ENCODE measurements around the gene SLC16A3.

Gene SLC16A3

DNA sequence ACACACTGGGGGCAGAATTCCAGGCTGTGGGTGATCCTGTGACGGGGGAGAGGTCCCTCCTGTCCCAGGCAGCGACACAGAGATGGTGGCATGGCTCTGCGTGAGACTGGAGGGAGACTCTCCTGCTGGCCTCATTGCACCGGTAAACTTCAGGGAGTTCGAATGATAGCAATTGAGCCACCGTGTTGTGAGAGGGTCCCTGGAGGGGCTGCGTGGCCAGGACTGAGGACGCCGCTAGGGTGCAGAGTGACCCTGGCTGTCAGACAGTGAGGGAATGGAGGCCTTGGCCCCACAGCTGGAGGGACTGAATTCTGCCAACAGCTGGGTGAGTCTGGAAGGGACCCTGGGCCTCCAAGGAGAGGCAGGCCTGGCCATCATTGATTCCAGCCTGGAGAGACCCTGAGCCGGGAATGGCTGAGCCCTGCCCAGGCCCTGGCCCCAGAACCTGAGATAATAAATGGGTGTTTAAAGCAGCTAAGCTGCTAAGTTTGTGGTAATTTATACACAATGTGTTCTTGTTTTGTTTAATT, 48.8 kb upstream of the SLC16A3 start:
- no peak for TF ChIP-seq ZFP30 (CRISPR knock-in tag; IDR thresholded peaks at IDR 0.05)
- no peak for TF ChIP-seq ZNF70 (CRISPR knock-in tag; IDR thresholded peaks at IDR 0.05)
- TF ChIP-seq, protein P1, sequence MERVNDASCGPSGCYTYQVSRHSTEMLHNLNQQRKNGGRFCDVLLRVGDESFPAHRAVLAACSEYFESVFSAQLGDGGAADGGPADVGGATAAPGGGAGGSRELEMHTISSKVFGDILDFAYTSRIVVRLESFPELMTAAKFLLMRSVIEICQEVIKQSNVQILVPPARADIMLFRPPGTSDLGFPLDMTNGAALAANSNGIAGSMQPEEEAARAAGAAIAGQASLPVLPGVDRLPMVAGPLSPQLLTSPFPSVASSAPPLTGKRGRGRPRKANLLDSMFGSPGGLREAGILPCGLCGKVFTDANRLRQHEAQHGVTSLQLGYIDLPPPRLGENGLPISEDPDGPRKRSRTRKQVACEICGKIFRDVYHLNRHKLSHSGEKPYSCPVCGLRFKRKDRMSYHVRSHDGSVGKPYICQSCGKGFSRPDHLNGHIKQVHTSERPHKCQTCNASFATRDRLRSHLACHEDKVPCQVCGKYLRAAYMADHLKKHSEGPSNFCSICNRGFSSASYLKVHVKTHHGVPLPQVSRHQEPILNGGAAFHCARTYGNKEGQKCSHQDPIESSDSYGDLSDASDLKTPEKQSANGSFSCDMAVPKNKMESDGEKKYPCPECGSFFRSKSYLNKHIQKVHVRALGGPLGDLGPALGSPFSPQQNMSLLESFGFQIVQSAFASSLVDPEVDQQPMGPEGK (CRISPR knock-in tag; IDR thresholded peaks at IDR 0.05; ENCODE audit: borderline replicate concordance): no peak
- TF ChIP-seq ZFP3 (CRISPR knock-in tag; IDR thresholded peaks at IDR 0.05): no peak
- ATAC-seq: no peak

DNA sequence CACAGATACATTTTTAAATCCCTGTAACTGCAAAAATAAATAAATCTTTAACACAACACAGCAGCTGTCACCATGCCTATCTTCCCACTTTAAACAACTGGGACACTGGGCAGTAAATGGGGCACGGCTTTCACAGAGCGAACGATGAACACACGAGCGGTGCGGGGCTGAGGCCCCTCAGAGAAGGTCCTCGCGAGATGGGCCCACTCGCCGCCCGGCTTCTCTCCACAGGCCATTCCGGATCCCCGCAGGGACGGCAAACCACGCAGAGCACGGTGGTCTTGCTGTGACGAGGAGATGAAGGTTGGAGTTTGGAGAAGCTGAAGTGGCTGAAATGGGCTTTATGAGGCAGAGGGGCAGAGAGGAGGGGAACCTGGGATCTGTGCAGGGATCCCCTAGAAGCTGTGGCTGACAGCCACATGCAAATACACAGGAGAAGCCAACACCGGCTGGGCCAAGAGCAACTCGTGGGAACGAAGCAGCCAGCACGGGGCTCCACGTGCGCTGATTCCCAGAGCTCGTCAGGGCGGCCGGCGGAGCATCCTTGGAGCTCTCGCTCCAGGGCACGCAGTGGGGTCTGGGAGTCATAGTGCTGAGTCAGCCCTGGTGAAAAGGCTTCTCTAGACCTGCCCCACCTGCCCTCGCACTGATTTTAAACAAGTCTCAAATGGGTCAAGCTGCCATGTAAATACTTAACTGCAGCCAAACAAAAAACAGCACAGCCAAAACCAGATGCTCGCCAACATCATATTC, 47.9 kb upstream of the SLC16A3 start:
- no peak for TF ChIP-seq TCF4 (CRISPR knock-in tag; IDR thresholded peaks at IDR 0.05; ENCODE audit: borderline replicate concordance)
- no peak for TF ChIP-seq ARNTL (CRISPR knock-in tag; IDR thresholded peaks at IDR 0.05; ENCODE audit: borderline replicate concordance, low read depth)
- no peak for TF ChIP-seq BACH2 (CRISPR knock-in tag; IDR thresholded peaks at IDR 0.05; ENCODE audit: borderline replicate concordance)
- no peak for TF ChIP-seq CSDC2 (CRISPR knock-in tag; IDR thresholded peaks at IDR 0.05)
- TF ChIP-seq GLIS3 (CRISPR knock-in tag; IDR thresholded peaks at IDR 0.05): no peak
- TF ChIP-seq, protein P2, sequence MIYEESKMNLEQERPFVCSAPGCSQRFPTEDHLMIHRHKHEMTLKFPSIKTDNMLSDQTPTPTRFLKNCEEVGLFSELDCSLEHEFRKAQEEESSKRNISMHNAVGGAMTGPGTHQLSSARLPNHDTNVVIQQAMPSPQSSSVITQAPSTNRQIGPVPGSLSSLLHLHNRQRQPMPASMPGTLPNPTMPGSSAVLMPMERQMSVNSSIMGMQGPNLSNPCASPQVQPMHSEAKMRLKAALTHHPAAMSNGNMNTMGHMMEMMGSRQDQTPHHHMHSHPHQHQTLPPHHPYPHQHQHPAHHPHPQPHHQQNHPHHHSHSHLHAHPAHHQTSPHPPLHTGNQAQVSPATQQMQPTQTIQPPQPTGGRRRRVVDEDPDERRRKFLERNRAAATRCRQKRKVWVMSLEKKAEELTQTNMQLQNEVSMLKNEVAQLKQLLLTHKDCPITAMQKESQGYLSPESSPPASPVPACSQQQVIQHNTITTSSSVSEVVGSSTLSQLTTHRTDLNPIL (CRISPR knock-in tag; IDR thresholded peaks at IDR 0.05; ENCODE audit: low read depth): no peak
- TF ChIP-seq ZFP3 (CRISPR knock-in tag; IDR thresholded peaks at IDR 0.05): no peak
- TF ChIP-seq, protein P3, sequence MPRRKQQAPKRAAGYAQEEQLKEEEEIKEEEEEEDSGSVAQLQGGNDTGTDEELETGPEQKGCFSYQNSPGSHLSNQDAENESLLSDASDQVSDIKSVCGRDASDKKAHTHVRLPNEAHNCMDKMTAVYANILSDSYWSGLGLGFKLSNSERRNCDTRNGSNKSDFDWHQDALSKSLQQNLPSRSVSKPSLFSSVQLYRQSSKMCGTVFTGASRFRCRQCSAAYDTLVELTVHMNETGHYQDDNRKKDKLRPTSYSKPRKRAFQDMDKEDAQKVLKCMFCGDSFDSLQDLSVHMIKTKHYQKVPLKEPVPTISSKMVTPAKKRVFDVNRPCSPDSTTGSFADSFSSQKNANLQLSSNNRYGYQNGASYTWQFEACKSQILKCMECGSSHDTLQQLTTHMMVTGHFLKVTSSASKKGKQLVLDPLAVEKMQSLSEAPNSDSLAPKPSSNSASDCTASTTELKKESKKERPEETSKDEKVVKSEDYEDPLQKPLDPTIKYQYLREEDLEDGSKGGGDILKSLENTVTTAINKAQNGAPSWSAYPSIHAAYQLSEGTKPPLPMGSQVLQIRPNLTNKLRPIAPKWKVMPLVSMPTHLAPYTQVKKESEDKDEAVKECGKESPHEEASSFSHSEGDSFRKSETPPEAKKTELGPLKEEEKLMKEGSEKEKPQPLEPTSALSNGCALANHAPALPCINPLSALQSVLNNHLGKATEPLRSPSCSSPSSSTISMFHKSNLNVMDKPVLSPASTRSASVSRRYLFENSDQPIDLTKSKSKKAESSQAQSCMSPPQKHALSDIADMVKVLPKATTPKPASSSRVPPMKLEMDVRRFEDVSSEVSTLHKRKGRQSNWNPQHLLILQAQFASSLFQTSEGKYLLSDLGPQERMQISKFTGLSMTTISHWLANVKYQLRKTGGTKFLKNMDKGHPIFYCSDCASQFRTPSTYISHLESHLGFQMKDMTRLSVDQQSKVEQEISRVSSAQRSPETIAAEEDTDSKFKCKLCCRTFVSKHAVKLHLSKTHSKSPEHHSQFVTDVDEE (CRISPR knock-in tag; IDR thresholded peaks at IDR 0.05): no peak
- no peak for TF ChIP-seq ZFP30 (CRISPR knock-in tag; IDR thresholded peaks at IDR 0.05)
- TF ChIP-seq, protein P4, sequence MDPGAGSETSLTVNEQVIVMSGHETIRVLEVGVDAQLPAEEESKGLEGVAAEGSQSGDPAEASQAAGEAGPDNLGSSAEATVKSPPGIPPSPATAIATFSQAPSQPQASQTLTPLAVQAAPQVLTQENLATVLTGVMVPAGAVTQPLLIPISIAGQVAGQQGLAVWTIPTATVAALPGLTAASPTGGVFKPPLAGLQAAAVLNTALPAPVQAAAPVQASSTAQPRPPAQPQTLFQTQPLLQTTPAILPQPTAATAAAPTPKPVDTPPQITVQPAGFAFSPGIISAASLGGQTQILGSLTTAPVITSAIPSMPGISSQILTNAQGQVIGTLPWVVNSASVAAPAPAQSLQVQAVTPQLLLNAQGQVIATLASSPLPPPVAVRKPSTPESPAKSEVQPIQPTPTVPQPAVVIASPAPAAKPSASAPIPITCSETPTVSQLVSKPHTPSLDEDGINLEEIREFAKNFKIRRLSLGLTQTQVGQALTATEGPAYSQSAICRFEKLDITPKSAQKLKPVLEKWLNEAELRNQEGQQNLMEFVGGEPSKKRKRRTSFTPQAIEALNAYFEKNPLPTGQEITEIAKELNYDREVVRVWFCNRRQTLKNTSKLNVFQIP (CRISPR knock-in tag; IDR thresholded peaks at IDR 0.05; ENCODE audit: borderline replicate concordance, low read depth): no peak
- no peak for TF ChIP-seq OSR1 (CRISPR knock-in tag; IDR thresholded peaks at IDR 0.05)
- no peak for TF ChIP-seq SNAI2 (CRISPR knock-in tag; IDR thresholded peaks at IDR 0.05)
- no peak for TF ChIP-seq ZNF8 (CRISPR knock-in tag; IDR thresholded peaks at IDR 0.05)
- ATAC-seq: no peak

DNA sequence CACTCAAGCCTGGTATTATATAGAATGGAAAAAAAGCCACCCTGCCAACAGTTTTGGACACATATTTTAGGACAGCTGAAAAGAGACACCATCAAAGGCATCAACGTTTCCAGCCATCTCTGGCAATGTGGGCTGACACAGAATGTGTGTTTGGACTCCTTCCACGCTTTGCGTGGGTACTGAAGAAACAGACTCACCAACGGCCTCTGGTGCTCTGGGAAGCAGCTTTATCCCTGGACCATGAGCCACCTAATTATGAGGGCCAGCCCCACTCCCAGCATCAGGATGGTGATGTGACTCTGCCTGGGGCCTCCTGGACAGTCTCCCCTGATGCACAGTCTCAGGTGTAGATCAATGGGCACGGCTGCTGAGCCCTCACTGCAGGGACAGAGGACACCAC, 44.1 kb upstream of the SLC16A3 start:
- no peak for ATAC-seq
- no peak for TF ChIP-seq GLIS3 (CRISPR knock-in tag; IDR thresholded peaks at IDR 0.05)
- TF ChIP-seq ZNF565 (CRISPR knock-in tag; conservative IDR thresholded peaks at IDR 0.05; ENCODE audit: low read depth): no peak
- TF ChIP-seq, protein P3 (CRISPR knock-in tag; IDR thresholded peaks at IDR 0.05): no peak
- TF ChIP-seq TCF4 (CRISPR knock-in tag; IDR thresholded peaks at IDR 0.05; ENCODE audit: borderline replicate concordance): no peak
- TF ChIP-seq ARNTL (CRISPR knock-in tag; IDR thresholded peaks at IDR 0.05; ENCODE audit: borderline replicate concordance, low read depth): no peak
- TF ChIP-seq SNAI2 (CRISPR knock-in tag; IDR thresholded peaks at IDR 0.05): no peak
- TF ChIP-seq, protein P4 (CRISPR knock-in tag; IDR thresholded peaks at IDR 0.05; ENCODE audit: borderline replicate concordance, low read depth): no peak
- TF ChIP-seq ESRRG (CRISPR knock-in tag; IDR thresholded peaks at IDR 0.05): no peak
- TF ChIP-seq ISL1 (CRISPR knock-in tag; IDR thresholded peaks at IDR 0.05): no peak
- TF ChIP-seq OSR1 (CRISPR knock-in tag; IDR thresholded peaks at IDR 0.05): no peak
- no peak for TF ChIP-seq BACH2 (CRISPR knock-in tag; IDR thresholded peaks at IDR 0.05; ENCODE audit: borderline replicate concordance)
